GM19438 (cell line): Measurements from ENCODE around the gene PRDM8.
"Not testable (repeated sequence)": the region's sequence is repeated elsewhere in the genome, so short reads cannot be mapped to it uniquely, and the experiment has no call there.

ENCODE experiments used
- ATAC-seq: cut with Tn5 transposase; IDR thresholded peaks from one replicate; pipeline ENCODE4 v1.9.1; 2021; ENCODE audit warnings: low read depth; ENCODE audit not compliant: unreplicated experiment

The PRDM8 gene

DNA sequence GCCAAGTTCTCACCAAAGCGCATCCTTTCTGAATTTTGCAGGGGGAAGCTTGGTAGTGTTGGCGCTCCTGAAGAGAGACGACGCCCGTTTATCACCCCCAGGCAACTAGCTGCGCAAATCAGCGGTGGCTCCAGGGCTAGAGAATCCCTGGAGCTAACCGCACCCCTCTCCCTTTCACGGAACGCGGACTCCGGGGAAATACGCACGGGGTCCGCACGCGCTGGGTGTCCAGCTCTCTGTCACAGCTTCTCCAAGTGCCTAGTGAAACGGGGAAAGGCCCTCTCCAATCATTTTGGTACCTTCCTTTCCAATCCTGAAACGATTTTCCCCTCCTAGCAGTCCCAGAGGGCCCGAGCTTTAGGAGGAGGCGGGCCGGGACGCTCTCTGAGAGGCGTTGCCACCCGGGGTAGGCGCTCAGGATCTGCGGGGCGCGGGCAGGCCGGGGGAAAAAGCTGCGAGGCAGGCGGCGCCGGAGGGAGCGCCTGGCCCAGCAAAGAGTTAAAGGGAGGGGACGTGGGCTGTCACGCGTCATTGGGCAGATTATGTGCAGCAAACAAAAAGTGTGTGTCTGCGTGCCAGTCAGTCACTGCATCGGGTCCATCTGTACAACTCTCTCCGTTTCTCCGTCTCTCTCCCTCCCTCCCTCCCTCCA is at the start of gene PRDM8:
TSS of gene PRDM8 (plus strand) at position 582 of the 652 bp plus-strand sequence. CDS start 2,578 bp downstream, outside the sequence.
- peak; percentile 24 for ATAC-seq

DNA sequence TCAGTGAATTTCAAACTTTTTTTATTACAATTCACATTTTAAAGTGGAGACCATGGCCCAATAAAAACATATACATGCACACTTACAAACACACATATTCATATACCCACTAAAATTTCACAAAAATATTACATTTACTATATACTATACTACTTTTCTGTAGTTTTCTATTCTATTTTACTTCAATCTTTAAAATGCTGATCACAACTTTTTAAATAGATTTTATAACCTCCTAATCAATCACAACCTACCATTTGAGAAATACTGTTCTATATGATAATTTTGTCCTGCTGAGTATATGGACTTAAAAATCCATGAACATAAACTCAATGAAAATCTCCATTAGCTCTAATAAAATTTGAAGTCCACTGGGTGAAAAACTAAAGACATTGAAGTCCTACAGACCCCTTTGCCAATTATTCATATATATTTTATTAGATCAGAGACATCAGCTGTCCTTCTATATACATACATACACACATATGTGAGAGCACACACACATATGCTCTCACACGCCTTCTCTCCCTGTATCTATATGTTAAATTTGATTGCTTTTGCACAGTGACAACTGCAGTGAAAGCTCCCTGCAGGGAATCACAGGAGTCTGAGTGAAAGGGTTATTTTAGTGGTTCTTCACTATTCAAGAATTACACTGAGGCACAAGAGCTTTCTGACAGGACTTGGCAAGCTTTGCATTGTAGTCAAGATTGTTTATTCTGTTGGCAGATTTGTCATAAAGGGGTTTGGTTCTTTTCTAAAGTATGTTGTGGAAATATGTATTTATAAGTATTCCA is 46.7 kb upstream of the PRDM8 start:
- ATAC-seq = no peak

DNA sequence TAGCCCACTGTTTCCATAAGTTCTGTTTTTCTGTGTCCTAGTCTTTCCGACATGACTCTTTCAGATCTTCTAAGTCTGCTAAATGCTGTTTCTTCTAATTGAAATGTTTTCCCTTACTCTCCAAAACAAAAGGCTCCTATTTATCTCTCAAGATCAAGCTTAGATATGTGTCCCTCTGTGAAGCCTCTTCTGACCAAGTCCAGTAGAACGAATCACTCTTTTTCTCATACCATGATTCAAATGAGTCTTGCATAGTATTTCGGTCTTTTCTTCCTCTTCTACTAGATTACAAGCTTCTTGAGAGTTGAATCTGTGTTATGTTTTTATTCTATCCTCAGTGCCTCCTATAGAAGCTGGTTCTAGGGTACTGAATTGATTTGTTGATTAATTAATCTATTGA is 45.3 kb upstream of the PRDM8 start:
- ATAC-seq = no peak

DNA sequence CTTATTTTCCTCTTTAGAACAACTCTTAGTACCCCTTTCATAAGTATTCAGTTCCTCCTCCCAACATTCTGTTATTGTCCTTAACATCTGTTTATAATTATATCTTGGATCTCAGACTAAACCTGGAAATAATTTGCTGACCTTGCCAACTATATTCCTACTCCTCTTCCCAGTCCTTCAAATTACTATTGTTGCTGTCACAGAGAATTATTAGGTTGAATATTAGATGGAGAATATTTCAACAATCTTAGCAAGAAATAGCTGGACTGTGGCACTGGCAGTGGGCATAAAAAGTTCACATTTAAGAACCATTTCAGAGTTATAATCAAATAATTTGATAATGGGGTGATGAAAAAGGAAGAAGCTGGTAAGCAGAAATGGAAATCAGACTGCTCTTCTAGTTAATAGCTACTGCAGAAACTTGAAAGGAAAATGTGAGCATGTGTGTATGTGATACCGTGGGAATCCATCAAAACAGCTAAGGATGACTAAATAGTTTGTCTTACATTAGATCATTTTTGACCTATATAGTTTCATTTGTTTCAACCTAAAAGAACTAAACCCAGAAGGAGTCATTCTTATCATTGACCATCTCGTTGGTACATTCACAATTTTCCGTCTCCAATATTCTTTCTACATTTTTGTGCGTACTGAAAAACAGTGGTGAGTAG is 43.3 kb upstream of the PRDM8 start:
- ATAC-seq = no peak

DNA sequence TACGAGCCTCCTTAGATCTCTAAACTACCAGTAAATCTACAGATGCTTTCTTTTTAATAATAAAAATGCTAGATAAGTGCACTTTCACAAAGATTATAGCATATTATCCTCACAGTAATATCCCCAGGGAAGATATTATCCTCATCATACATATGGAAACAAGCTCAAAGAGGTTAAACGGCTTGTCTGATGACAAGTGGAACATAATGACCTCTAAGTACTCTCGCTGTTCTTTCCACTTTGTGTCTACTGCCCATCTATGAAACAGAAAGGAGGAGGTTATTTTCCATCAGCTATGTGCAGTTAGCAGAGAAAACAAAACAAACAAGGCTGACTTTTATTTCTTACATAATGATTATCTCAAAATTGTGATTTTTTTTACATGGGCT is 42.8 kb upstream of the PRDM8 start:
- ATAC-seq = no peak

DNA sequence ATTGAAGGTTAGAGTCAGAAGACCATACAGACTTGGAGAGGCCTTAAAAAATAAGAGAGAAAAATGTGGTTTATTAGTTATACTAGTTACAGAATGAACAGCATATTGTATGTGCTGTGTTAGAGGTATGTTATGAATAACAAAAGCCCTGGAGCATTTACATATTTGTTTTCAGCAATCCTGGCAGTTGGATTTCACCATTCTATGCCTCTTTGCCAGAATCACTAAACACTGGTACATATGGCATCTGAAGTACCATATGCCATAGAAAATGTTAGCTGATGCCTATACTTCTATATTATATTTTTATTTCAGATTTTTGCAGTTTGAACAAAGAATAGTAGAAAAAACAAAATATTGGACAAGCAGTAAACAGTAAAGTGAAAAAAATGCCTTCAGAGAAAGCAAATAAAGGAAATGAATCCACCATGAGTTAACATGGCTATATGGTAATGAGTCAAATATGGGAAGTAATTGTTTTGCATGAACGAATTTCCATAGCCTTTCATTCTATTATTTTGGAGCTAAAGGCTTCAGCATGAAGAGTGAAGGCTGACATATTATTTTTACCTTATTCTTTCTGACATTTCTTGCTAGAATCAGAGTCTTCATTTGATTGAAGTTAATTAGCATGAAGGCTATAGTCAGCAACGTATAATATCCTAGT is 41.9 kb upstream of the PRDM8 start:
- ATAC-seq = no peak

DNA sequence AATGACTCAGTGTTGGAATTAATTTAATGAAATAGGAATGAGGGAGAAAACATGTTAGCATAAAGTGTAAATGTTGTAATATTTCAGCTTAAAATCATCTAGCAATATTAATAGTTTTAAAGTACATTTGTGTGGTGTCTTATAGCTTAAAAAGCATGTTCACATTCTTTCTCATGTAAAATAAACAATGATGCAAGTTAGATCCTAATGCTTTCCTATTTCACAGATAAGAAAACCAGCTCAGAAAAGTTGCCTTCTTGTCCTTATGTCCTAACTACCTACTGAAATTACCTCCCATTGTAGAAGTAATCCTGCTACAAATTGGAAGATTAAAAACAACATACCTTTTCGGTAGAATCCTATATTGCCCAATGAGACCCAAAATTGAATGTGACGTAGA is 40.9 kb upstream of the PRDM8 start:
- no peak for ATAC-seq

DNA sequence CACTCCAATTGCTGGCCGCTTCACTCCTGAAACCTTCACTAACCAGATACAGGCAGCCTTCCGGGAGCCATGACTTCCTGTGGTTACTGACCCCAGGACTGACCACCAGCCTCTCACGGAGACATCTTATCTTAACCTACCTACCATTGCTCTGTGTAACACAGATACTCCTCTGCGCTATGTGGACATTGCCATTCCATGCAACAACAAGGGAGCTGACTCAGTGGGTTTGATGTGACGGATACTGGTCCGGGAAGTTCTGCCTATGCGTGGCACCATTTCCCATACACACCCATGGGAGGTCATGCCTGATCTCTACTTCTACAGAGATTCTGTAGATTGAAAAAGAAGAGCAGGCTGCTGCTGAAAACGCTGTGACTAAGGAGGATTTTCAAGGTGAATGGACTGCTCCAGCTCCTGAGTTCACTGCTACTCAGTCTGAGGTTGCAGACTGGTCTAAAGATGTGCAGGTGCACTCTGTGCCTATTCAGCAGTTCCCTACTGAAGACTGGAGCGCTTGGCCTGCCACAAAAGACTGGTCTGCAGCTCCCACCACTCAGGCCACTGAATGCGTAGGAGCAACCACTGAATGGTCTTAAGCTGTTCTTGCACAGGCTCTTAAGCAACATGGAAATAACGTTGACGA is 35.8 kb upstream of the PRDM8 start:
- ATAC-seq = no peak

DNA sequence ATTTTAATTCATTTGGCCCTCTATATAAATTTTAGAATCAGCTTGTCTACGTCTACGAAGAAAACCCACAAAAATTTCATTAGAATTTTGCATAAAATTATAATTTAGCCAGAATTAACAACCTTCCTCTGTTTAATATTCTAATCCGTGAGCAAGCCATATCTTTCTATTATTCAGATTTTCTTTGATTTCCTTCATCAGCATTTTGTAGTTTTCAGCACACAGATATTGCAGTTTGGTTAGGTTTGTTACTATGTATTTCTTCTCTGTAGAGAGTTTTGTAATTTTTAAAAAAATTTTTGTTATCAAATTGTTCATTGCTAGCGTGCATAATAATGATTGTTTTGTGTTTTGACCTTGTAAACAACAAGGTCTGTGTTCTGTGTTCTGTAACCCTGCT is 34.9 kb upstream of the PRDM8 start:
- ATAC-seq = no peak

DNA sequence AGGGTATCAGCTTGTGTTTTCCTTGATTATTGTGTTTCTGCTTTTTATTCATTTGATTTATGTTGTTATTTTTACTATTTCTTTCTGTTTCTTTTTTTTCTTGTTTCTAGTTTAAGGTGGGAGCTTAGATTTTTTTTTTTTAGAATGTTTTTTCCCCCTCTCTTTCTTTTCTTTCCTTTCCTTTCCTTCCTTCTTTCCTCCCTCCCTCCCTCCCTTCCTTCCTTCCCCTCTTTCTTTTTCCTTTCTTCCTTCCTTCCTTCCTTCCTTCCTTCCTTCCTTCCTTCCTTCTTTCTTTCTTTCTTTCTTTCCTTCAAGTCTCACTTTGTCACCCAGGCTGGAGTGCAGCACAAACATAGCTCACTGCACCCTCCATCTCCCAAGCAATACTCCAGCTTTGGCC is 31.4 kb upstream of the PRDM8 start:
- no peak for ATAC-seq

DNA sequence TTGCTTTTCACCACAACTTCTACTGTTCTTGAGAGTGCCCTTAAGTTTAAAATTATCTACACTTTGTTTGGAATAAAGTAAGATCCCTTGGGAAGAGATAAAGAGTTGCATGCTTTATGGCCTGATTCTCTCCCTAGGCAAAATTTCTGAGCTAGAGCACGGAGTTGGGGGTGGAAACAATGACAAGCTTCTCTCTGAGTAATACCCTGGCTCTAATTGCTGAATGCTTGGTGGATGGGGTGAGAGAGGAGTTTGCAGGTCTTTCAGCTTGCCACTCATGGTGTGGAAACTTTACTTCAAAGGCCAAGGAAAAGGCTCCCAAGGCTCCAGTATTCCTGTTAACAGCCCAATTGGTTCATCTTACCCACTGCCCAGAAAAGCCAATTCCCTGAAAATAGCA is 26.1 kb upstream of the PRDM8 start:
- no peak for ATAC-seq

DNA sequence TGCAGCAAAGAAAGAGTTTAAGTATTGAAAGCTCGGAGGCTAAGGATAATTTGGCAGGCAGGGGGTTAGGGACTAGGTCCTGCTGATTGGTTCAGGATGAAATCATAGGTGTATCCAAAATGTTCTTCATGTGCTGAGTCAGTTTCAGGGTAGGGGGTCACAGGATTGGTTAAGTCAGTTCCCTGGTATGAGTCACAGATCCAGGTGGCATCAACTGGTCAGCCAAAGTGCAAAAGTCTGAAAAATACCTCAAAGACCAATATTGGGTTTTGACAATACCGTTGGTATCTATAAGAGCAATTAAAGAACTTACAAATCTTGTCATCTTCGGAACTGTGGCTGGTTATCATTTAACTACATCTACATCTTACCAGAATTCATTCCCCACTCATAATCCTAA is 25.6 kb upstream of the PRDM8 start:
- ATAC-seq = no peak

DNA sequence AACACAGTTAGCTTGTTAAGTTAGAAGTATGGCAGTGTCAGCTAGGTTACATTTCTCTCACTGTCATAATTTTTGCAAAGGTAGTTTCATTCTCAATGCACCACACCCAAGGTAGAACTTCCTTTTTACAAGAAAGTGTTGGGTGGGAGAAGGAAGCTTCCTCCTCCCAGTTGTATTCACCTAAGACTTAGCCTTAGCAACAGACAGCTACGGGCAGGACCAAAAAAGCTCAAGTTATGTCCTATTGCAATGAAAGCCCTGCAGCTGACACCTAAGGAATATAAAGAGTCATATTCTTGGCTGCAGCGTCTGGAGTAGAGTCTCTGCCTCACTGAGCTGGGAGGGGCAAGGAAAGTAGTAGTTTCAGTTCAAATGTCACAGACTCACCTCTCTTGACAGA is 25.1 kb upstream of the PRDM8 start:
- peak; percentile 71 for ATAC-seq

DNA sequence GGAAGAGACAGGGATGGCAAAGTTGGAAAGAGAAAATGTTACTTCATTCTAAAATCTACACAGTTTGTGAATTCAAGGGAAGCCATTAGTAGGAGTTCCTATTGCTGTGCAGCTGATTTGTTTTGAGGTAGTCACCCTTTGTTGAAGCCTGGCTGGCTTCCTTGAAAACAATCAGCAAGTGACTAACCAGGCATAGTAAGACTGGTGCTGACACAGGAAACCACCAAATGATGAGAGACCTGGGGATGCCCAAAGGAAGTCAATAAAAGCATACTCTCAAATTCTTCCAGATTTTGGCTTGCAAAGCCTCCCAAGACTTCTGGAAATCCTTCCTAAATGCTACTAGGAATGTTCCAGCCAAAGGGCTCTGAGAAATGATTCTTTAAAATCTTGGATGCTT is 23.9 kb upstream of the PRDM8 start:
- ATAC-seq = peak; percentile 87

DNA sequence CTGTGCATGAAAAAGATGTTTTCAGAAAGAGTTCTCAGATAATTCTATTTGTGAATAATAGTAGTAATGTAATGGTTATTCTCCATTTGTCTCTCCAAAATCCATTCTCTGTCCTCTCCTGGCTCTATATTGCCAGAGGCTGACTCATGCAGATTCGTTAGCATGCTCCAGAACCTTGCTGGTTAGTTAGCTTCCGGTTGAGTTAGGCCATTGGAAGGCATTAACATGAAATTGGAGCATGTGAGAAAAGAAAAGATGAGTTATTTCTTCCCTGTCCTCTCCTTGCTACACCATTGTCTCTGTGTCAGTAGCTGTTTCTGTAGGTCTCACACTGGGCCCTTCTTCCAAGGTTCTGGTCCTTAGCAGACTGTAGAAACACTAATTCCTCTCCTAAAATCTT is 23.5 kb upstream of the PRDM8 start:
- no peak for ATAC-seq

DNA sequence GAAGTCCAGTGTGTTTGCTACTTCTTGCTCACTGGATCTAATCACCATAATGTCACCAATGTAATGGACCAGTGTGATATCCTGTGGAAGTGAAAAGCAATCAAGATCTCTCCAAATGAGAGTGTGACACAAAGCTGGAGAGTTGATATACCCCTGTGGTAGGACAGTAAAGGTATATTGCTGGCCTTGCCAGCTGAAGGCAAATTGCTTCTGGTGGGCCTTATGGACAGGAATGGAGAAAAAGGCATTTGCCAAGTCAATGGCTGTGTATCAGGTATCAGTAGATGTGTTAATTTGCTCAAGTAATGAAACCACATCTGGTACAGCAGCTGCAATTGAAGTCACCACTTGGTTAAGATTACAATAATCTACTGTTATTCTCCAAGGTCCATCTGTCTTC is 19.5 kb upstream of the PRDM8 start:
- ATAC-seq = not testable (repeated sequence)

DNA sequence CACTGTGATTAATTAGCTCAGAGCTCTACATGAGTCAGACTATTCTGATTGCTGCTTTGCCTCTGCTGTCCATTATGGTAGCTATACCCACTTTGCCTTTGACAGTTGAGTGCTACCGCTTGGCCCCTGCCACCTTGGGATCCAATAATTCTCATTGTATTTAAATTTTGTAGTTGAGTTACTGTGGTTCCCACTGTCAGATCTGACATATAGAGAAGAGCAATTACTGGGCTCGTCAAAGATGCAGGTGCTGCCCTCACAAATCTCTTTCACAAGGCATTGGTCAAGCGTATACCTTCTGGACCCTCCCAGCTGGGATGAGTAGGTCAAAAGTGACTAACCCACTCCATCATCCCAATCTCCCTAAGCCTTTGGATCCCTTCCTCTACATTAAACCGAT is 18.3 kb upstream of the PRDM8 start:
- ATAC-seq = no peak

DNA sequence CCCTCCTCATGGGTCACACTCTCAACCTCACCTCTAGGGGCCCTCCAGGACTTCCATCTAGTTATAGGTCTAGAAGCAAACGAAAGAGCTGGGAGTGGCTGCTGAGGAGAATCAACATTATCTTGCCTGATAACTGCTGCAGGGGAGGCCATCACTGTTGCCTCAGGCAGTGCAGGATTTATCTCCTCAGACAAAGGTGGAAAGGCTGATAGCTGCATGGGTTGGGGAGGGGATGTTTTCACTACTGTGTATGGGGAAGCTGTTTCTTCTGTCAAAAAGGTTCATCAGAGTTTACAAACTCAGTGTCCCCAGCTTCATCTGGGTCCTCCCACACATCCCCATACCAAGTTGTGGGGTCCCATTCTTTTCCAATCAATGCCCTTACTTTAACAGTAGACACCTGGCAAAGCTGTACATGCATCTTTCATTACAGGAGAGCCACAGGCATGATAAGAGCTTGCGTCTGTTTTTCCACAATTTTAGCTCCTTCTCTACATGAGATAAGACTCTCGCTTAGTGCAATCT is 17.6 kb upstream of the PRDM8 start:
- no peak for ATAC-seq

DNA sequence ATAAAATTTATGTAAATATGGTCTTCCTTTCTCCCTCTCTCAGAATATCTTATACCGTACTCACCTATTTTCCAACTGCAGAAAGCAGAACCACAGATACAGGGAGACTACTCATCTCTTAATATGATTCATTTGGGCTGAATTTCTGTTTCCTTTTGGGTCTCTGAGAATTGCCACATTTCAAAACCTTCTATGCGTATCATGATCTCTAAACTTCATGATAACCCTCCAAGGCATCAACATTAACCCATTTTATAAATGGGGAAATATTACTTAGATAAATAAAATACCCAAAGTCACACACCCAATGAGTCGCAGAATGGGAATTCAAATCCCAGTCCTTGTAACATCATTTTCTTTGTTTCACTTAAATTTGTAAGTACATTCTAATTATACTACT is 16.6 kb upstream of the PRDM8 start:
- no peak for ATAC-seq

DNA sequence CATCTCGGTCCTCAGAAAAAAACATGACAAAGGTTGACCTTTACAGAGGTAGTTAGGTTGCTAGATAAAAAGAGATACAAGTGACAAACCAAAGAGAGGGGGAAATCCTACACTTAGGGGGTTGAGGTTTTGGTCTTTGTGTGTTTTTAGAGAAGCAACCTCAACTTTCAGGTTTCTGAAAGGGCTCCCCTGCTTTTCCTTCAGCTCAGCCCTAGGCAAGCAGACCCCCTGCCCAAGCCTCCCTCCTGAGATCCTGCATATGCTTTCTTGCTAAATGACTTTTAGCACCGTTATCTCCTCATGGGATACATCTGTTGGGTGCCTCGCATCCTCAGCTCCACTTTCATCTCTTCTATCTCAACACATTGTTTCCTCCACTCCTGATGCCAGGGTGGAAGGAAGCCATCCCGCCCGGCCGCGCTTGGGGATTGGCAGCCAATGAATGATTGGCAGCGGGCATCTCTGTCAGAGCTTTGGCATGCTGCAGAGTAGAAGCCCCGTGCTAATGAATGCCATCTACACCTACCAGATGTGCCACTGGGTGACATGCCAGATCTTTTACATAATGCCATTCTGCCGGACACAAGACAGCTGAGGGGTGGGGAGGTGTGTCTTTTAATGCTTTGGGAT is 15.0 kb upstream of the PRDM8 start:
- ATAC-seq = no peak
